Cardiac fibroblast (primary cell): ENCODE measurements around the gene TMEM14B.

ENCODE experiments used
- DNase-seq, 2 donors: peaks; one replicate each; pipeline versions ENCODE4 v3.0.0 to v3.0.0-alpha.2; 2010; ENCODE audit warnings: low read depth in 2 of 2
- H3K4me3 ChIP-seq, 2 donors: replicated peaks in 1 of 2; 1 replicate in 1 of 2; 2 replicates in 1 of 2; pipeline ENCODE4 v1.5.1; 2011; ENCODE audit warnings: low read depth in 2 of 2, low read length in 2 of 2, mild to moderate bottlenecking in 2 of 2, moderate library complexity in 1 of 2
- CTCF ChIP-seq: IDR thresholded peaks from one replicate; pipeline ENCODE4 v1.5.1; 2011; ENCODE audit warnings: low read depth, mild to moderate bottlenecking, low read length, inconsistent platforms

The TMEM14B gene

GRCh38 chr6:10721850-10722569 lies 25.6 kb upstream of the TMEM14B start:
- no peak for TF ChIP-seq CTCF
- H3K4me3 ChIP-seq: peak overlapping the region; percentile 66 to 71
- no peak for DNase-seq

GRCh38 chr6:10722570-10722819 lies 25.1 kb upstream of the TMEM14B start:
- no peak for DNase-seq
- TF ChIP-seq CTCF: no peak

GRCh38 chr6:10722820-10723566 lies 24.6 kb upstream of the TMEM14B start, which contains the start of gene TMEM14C:
TMEM14C (plus strand) TSS chr6:10723070; CDS start chr6:10724614, 1,544 bp downstream.
- TF ChIP-seq CTCF: no peak
- DNase-seq: peak; percentile 98 to 99
- H3K4me3 ChIP-seq: peak within 1 kb of the TSS; percentile 66 to 71

More at GRCh38 chr6:10722570-10722819, 25.1 kb upstream of the TMEM14B start:
- H3K4me3 ChIP-seq: peak overlapping the region; percentile 66 to 71

GRCh38 chr6:10723567-10723881 lies 24.1 kb upstream of the TMEM14B start:
- DNase-seq: peak in 1 of 2 donors; percentile 33
- no peak for TF ChIP-seq CTCF
- H3K4me3 ChIP-seq: peak overlapping the region; percentile 66 to 71

- TF ChIP-seq CTCF: no peak
- no peak for DNase-seq
- no peak overlapping the region for H3K4me3 ChIP-seq
These were observed 22.6 kb upstream of the TMEM14B start for GRCh38 chr6:10725044-10725443.

- no peak for TF ChIP-seq CTCF
- no peak overlapping the region for H3K4me3 ChIP-seq
- DNase-seq: no peak
These were observed 21.9 kb upstream of the TMEM14B start for GRCh38 chr6:10725716-10726115.
